Measurements from ENCODE around the gene TGFBR3. TPM values are rescaled to one million over a fixed set of nuclear protein-coding genes. Genes with fewer than 3 reads are reported as not detected.

The TGFBR3 gene
- total RNA-seq, 4 donors from 2014 or later: 37.3 to 61.7 (median 48.4) TPM

DNA sequence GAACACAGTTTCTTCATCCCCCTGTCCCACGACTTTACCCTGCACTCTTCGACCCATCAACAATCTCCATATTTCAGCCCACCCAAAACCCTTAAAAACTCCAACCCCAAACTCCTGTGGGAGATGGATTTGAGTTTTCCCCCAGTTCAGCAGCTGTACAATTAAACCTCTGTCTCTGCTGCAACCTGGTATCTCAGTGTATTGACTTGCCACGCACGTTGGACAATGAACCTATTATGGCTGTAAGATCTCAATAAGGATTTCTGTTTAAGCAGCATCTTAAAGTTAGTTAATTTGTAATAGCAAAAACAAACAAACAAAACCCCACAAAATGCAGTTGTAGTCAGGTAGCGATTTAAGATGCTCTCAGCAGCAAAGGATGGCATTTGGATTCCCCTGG is 119.1 kb downstream of the TGFBR3 start:
- in situ Hi-C loops (cut with MboI; ENCODE audit: low sequenced_read_pairs in 4 of 4): no loop called here
- ATAC-seq (no peak), DNase-seq (no peak)
- H3K27me3 ChIP-seq: no peaks in the 10 kb centered on the region
- H3K9me3 ChIP-seq: no peaks in the 10 kb centered on the region
- H3K4me3 ChIP-seq: no peak overlapping the region
- TF ChIP-seq POLR2A (IDR thresholded peaks at IDR 0.05): no peak
- TF ChIP-seq, protein P1, sequence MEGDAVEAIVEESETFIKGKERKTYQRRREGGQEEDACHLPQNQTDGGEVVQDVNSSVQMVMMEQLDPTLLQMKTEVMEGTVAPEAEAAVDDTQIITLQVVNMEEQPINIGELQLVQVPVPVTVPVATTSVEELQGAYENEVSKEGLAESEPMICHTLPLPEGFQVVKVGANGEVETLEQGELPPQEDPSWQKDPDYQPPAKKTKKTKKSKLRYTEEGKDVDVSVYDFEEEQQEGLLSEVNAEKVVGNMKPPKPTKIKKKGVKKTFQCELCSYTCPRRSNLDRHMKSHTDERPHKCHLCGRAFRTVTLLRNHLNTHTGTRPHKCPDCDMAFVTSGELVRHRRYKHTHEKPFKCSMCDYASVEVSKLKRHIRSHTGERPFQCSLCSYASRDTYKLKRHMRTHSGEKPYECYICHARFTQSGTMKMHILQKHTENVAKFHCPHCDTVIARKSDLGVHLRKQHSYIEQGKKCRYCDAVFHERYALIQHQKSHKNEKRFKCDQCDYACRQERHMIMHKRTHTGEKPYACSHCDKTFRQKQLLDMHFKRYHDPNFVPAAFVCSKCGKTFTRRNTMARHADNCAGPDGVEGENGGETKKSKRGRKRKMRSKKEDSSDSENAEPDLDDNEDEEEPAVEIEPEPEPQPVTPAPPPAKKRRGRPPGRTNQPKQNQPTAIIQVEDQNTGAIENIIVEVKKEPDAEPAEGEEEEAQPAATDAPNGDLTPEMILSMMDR (IDR thresholded peaks at IDR 0.05 in 4 of 5, conservative IDR thresholded peaks at IDR 0.05 in 1 of 5): no peak
- no peaks in the 10 kb centered on the region for H3K36me3 ChIP-seq
- intact Hi-C loops (cut with DNase I; ENCODE audit: low total_unique reads): no loop called here
- H3K27ac ChIP-seq: no peak overlapping the region
- peaks cover 5 to 37% of the 10 kb centered on the region in 2 donors for H3K4me1 ChIP-seq

DNA sequence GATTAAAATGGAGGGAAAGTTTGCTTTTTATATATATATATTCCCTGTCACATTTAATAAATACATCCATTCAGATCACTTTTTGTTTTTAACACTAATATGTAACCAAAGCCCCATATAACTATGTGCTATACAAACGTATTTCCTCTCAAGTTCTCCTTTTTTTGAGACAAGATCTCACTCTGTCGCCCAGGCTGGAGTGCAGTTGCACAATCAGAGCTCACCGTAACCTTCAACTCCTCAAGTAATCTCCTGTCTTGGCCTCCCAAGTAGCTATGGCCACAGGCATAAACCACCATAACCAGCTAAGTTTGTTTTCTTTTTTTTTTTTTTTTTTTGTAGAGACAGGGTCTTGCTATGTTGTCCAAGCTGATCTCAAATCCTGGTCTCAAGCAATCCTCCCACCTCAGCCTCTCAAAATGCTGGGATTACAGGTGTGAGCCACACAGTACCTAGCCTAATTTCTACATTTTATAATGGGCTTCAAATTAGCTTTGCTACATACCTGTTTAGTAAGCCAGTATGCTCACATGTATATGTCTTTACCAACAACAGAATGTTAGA is 120.0 kb downstream of the TGFBR3 start:
- Histone ChIP-seq H3K4me1 (peaks cover 14 to 41% of the 10 kb centered on the region in 2 donors), H3K36me3 (no peaks in the 10 kb centered on the region), H3K9me3 (no peaks in the 10 kb centered on the region), H3K27ac (no peak overlapping the region), H3K27me3 (no peaks in the 10 kb centered on the region), H3K4me3 (no peak overlapping the region)
- in situ Hi-C loops (cut with MboI; ENCODE audit: low sequenced_read_pairs in 4 of 4) (no loop called here), intact Hi-C loops (cut with DNase I; ENCODE audit: low total_unique reads) (no loop called here)
- TF ChIP-seq POLR2A (IDR thresholded peaks at IDR 0.05): no peak
- TF ChIP-seq, protein P1 (IDR thresholded peaks at IDR 0.05 in 4 of 5, conservative IDR thresholded peaks at IDR 0.05 in 1 of 5): no peak
- ATAC-seq (no peak), DNase-seq (no peak)

DNA sequence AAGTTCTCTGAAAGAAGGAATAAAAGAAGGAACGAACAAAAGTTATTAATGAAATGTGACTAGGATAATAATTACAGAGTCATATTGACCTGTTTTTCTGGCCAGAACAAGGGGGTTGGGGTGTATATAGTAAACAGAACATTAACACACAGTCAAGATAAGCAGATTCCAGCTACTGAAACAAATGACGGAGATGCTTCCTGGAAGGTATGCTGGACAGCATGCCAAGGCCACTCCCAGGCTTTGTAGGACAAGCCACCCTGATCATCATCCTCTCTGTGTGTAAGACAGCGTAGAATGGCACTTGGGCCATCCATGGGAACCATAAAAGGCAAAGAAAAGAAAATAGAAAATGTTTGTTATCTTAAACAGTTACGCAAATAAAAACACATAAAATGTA is 120.7 kb downstream of the TGFBR3 start:
- Histone ChIP-seq H3K27me3 (no peaks in the 10 kb centered on the region), H3K27ac (peak overlapping the region in 1 of 4 donors; percentile 0), H3K4me1 (peaks cover 17 to 41% of the 10 kb centered on the region in 2 donors), H3K9me3 (no peaks in the 10 kb centered on the region), H3K4me3 (no peak overlapping the region), H3K36me3 (no peaks in the 10 kb centered on the region)
- in situ Hi-C loops (cut with MboI; ENCODE audit: low sequenced_read_pairs in 4 of 4): no loop called here
- no peak for DNase-seq
- TF ChIP-seq, protein P1 (IDR thresholded peaks at IDR 0.05 in 4 of 5, conservative IDR thresholded peaks at IDR 0.05 in 1 of 5): no peak
- TF ChIP-seq POLR2A (IDR thresholded peaks at IDR 0.05): no peak
- ATAC-seq: no peak
- intact Hi-C loops (cut with DNase I; ENCODE audit: low total_unique reads): no loop called here

DNA sequence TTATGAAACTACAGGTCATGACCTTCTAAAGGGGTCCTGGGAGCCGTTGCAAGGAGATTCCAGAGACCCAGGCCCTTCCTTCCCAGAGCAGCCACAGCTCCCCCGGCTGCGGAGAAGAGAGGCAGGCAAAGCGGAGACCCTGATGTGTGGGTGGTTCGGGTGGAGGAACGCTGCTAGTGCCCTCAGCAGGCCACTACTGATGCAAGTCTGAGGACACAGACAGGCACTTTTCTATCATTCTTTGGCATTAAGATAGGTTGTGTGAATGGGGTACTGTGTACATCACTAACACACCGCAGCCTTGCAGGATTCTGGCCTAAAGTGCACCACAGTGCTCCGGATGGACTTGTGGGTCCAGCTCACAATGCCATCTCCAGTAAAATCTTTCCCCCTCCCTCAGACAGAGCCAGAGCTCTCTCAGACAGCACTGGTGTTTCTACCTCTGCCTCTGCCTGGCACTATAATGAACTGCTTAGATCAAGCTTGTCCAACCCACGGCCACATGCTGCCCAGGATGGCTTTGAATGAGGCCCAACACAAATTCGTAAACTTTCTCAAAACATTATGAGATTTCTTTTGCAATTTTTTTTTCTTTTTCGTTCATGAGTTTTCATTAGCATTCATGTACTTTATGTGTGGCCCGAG is 121.4 kb downstream of the TGFBR3 start:
- Histone ChIP-seq H3K27me3 (no peaks in the 10 kb centered on the region), H3K4me3 (no peak overlapping the region), H3K4me1 (peaks cover 24 to 41% of the 10 kb centered on the region in 2 donors), H3K9me3 (no peaks in the 10 kb centered on the region), H3K27ac (peak overlapping the region in 2 of 4 donors; percentile 68 to 73), H3K36me3 (no peaks in the 10 kb centered on the region)
- TF ChIP-seq, protein P1 (IDR thresholded peaks at IDR 0.05 in 4 of 5, conservative IDR thresholded peaks at IDR 0.05 in 1 of 5): no peak
- no peak for TF ChIP-seq POLR2A (IDR thresholded peaks at IDR 0.05)
- DNase-seq (no peak), ATAC-seq (no peak)
- in situ Hi-C loops (cut with MboI; ENCODE audit: low sequenced_read_pairs in 4 of 4): no loop called here
- intact Hi-C loops (cut with DNase I; ENCODE audit: low total_unique reads): no loop called here

Data from gastrocnemius medialis (tissue), 4 donors.